Mononuclear cell (primary cell): Measurements from ENCODE around the gene TMOD2. TPM values are rescaled to one million over a fixed set of nuclear protein-coding genes. Genes with fewer than 3 reads are reported as not detected.

ENCODE experiments used
- H3K27me3 ChIP-seq: 2 replicates; pipeline ENCODE4 v1.6.0; 2011; ENCODE audit warnings: low read length, control low read depth; ENCODE audit not compliant: insufficient read depth
- H3K4me1 ChIP-seq: 2 replicates; pipeline ENCODE4 v1.5.1; 2011; ENCODE audit warnings: mild to moderate bottlenecking, low read length, control low read depth; ENCODE audit not compliant: insufficient read depth
- H3K4me3 ChIP-seq: 2 replicates; pipeline ENCODE4 v1.5.1; 2011; ENCODE audit warnings: mild to moderate bottlenecking, low read length, moderate library complexity
- H3K9me3 ChIP-seq: 2 replicates; pipeline ENCODE4 v1.5.1; 2011; ENCODE audit warnings: low read depth, mild to moderate bottlenecking, control low read depth, low read length
- total RNA-seq: library from RNA; depleted of rRNA; stranded (reverse); fragments of >200 nt; gene quantifications from one replicate; pipeline ENCODE4 v1.2.3, GENCODE V29; 2012

The TMOD2 gene
- total RNA-seq, 1 donor, result 5.9 TPM

DNA sequence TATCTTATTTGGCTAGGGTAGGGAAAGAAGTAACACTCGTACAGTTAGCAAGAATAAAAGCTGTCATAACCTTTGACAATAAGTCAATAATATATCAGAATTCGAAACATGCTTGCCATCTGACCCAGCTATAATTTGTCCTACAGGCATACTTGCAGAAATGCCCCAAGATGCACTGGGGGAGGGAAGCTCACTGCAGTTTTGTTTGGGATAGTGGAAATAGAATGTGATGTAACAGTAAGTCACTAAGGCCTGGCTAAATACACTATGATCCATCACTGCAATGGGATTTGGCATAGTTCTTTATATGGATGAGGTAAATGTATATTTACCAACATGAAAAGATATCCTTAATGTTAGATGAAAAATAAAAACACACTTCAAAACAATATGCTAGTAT is 52.6 kb downstream of the TMOD2 start:
- H3K27me3 ChIP-seq, result no peaks in the 10 kb centered on the region
- H3K4me3 ChIP-seq, result no peak overlapping the region
- no peaks in the 10 kb centered on the region for H3K9me3 ChIP-seq
- no peaks in the 10 kb centered on the region for H3K4me1 ChIP-seq

DNA sequence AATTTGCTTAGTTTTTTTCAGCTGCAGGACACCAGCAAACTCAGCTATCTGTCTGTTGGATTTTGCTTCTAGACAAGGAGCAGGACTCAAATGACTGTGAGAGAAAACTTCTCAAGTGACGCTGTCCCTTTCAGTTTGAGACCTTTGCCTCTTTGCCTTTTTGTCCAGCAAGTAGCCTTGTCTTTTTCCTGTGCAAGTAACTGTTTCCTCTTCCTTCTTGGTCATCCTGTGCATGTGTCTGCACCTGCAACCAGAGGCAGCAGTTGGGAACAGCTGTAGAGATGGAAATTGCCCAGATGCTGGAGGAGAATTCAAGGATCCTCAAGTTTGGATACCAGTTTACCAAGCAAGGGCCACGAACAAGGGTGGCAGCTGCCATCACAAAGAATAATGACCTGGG is 54.7 kb downstream of the TMOD2 start:
- H3K27me3 ChIP-seq, result no peaks in the 10 kb centered on the region
- H3K4me1 ChIP-seq, result no peaks in the 10 kb centered on the region
- no peak overlapping the region for H3K4me3 ChIP-seq
- no peaks in the 10 kb centered on the region for H3K9me3 ChIP-seq

DNA sequence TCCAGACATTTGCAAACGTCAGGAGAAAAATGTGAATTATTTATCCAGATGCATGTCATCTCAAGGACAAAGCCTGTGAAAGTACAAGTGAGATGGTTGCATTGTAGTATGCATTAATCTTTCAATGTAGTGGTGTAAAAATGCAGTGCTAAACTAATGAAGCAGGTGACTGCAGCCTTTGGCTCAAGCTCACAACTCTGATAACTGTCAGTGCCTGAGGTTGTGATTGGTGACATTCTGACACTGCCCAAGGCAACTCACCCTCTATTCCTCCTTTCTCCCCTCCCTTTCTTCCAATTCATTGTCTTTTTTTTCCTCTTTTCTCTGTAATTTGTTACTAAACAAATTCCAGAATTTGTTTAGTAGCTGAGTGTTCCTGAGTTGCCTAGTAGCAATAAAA is 58.1 kb downstream of the TMOD2 start:
- Histone ChIP-seq H3K4me1 (no peaks in the 10 kb centered on the region), H3K27me3 (no peaks in the 10 kb centered on the region), H3K9me3 (no peaks in the 10 kb centered on the region), H3K4me3 (no peak overlapping the region)

DNA sequence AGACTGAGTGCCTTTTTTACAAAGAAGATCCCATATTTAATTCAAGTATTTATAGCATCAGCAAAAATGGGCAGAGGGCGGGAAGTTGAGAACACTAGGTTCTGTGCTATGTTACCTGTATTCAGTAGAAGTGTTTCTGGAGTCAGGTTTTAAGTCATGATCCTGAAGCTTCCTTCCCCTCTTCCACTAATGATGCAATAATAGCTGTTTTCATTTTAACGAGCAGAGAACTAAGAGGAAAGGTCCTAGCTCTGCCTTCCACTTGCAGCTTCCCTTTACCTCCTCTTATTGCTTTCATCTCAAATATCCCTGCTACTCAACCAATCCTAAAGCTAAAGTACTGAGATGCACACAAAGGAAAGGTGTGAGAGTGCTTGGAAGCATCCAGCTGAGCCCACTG is 61.2 kb downstream of the TMOD2 start:
- no peaks in the 10 kb centered on the region for H3K4me1 ChIP-seq
- no peaks in the 10 kb centered on the region for H3K9me3 ChIP-seq
- no peaks in the 10 kb centered on the region for H3K27me3 ChIP-seq
- no peak overlapping the region for H3K4me3 ChIP-seq

DNA sequence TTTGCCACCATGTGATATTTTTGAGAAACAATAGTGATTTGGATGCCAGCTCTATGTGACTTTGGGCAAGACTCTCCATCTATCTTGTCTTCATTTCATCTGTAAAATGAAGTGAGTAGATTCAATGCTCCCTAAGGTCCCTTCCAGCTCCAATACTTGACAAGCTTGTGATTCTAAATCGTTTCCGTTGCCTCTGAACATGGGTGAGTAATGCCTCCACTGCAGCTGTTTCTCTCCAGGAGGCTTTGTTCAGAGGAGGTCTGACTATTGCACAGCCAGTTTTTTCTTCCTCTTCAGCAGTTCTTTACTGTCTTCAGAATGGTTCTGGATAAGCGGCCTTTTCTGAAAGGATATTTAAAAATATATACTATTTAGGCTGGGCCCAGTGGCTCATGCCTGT is 63.2 kb downstream of the TMOD2 start:
- Histone ChIP-seq H3K4me3 (no peak overlapping the region), H3K27me3 (no peaks in the 10 kb centered on the region), H3K9me3 (no peaks in the 10 kb centered on the region), H3K4me1 (no peaks in the 10 kb centered on the region)

DNA sequence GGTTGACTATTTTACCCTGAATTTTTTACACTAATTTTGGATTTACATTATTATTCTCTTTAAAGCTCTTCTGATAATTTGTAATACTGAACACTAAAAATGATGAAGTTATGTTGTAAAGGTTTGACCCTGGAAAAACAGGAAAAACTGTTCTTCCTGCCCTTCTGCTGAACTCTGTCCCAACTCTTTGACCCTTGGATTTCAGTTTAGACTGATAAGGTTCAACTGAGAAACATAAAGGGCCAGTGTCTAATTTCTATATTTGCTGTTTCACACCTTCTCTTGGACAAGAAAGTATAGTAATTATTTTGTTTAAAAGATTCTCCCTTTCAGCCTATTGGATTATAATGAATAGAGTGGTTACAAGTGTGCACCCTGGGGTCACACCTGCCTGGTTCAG is 65.2 kb downstream of the TMOD2 start:
- Histone ChIP-seq H3K4me3 (no peak overlapping the region), H3K27me3 (no peaks in the 10 kb centered on the region), H3K4me1 (no peaks in the 10 kb centered on the region), H3K9me3 (peaks cover 14% of the 10 kb centered on the region)

DNA sequence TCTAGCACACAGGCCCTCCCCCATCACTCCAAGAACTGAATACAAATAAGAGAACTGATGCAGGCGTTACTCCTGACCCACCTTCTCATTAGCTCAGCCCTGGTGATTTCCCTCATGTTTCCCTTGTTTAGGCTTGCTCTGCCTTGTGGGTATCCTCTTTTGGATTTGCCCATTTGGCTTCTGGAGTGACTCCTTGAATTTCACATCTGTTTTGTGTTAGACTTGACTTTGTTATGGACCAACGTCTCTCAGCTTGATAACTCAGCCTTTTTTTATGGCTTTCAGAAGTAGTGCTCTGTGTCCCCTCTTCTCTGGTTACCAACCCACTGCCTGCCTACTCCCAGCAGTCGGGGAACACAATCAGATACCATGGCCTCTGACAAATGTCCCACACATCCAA is 66.8 kb downstream of the TMOD2 start:
- H3K4me3 ChIP-seq, result no peak overlapping the region
- H3K9me3 ChIP-seq, result peaks cover 16% of the 10 kb centered on the region
- no peaks in the 10 kb centered on the region for H3K27me3 ChIP-seq
- no peaks in the 10 kb centered on the region for H3K4me1 ChIP-seq

DNA sequence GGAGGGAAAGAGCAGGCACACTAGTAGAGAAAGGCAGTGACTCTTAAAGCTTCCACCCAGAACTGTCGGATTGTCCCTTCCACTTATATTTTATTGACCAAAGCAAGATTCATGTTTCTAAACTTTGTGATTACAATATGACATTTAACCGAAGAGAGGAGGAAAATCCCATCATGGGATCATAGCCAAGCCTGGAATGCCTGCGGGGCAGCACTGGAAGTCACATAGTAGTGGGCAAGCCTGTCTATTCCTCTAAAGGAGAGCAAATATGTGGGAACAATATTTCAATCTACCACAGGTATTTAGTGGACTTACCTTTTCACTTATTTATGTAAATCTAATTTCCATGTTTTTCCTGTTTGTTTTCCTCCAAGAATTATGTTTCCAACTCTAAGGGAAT is 74.3 kb downstream of the TMOD2 start:
- no peaks in the 10 kb centered on the region for H3K27me3 ChIP-seq
- H3K4me1 ChIP-seq, result peaks cover 8% of the 10 kb centered on the region
- H3K4me3 ChIP-seq, result no peak overlapping the region
- peaks cover 11% of the 10 kb centered on the region for H3K9me3 ChIP-seq

DNA sequence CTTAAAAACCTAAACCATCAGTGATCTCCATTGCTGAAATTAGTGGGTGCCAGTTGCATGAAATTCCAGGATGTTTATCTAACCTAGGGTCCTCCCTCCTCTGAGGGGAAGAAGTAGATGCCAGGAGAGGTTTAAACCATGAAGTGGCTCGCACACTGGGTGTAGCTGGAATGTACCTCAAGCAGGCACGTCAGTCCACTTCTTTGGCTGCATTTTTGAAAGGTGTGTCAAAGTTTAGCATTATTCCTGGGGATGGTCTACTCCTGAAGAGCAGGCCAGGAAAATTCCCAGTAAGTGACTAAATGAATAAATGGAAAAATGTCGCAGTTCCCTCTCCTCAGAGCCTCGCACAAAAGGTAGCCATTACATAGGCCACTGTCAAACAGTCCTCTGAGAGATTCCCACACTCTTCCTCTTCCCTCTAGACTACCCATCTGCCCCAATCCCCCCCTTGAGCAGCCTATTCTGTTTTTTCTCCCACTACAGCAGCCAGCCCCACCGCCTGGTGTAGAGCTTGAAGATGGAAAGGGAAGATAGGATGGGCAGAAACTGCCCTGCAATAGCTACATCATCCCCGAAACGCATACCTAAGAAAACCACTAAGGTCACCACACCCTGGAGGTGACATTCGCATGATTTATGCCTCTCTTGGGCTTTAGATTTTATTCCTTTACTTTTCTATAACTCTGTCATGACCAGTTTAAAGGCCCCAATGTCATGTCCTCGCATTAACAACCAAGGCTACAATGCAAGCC is 77.4 kb downstream of the TMOD2 start:
- peaks cover 26% of the 10 kb centered on the region for H3K4me1 ChIP-seq
- no peak overlapping the region for H3K4me3 ChIP-seq
- H3K9me3 ChIP-seq, result no peaks in the 10 kb centered on the region
- no peaks in the 10 kb centered on the region for H3K27me3 ChIP-seq

DNA sequence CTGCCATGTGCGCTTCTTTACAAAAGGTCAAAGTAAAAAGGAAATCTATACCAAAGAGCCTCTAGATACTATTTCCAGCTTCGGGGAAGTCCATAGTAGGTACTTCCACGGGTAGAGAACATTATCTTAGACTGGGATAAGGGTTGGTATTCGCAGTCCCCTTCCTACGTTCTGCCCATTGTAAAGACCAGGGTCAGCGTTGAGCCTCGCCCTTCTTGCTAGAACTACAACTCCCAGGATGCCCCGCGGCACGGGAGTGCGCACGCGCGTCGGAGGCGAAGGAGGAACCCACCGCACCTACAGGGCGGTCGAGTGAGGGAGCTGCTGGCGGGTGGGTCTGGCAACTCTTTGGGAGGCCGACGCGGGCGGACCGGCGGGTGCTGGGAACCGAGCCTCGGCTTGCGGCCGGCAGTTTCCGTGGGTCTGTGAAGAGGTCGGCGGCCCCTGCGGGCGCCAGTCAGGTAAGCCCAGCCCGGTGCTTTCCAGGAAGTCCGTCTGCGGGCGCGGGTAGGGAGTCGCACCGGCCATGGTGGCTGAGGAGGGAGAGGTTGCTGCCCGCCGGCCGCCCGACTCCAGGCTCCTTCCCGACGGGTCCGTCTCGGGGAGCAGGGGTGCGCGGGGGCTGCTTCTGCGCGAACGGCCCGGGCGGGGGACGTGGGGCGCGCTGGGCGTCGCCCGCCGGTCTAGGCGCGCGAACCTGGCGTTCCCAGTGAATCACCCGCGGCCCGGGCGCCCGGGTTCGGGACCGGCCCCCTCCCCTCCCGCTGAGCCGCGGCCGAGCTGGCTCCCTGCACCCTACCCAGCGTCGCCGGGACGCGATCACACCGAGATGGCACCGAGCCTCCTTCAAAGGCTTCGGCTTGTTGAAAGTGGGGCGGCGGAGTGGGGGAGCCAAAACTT is 78.2 kb downstream of the TMOD2 start, which contains the start of gene TMOD3:
TMOD3 (plus strand) TSS at position 278 of the 900 bp plus-strand sequence. CDS start 33,232 bp downstream, outside the sequence.
- peak within 1 kb of the TSS; percentile 85 for H3K4me3 ChIP-seq
- no peaks in the 10 kb centered on the region for H3K9me3 ChIP-seq

DNA sequence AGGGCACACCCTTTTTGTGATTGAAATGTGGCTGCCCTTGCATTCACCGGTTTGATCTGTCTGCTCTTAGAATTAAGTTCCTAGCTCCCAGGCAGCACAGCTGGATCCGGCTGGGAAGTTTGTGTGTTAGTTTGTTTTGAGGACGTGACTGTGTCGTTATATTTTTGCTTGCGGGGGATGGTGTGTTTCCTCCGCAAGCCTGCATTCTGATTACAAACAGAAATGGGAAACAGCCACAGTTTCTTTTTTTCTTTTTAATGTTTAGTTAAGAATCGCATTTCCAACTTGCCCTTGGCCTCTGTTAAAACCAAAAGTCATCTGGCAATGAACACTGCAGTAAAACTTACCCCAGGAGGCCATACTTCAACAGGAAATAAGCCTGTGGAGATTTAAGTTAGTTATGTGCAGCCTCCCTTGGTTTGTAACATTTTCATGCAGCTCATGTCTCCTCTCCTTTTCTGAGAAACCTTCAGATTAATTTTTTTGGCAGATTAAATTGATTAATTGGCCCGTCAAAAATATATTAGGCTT is 78.9 kb downstream of the TMOD2 start:
- peaks cover 32% of the 10 kb centered on the region for H3K4me1 ChIP-seq
- no peaks in the 10 kb centered on the region for H3K9me3 ChIP-seq
- no peaks in the 10 kb centered on the region for H3K27me3 ChIP-seq
- peak overlapping the region; percentile 85 for H3K4me3 ChIP-seq

More for the DNA sequence above, 78.2 kb downstream of the TMOD2 start, which contains the start of gene TMOD3:
- Histone ChIP-seq H3K27me3 (no peaks in the 10 kb centered on the region), H3K4me1 (peaks cover 29% of the 10 kb centered on the region)

DNA sequence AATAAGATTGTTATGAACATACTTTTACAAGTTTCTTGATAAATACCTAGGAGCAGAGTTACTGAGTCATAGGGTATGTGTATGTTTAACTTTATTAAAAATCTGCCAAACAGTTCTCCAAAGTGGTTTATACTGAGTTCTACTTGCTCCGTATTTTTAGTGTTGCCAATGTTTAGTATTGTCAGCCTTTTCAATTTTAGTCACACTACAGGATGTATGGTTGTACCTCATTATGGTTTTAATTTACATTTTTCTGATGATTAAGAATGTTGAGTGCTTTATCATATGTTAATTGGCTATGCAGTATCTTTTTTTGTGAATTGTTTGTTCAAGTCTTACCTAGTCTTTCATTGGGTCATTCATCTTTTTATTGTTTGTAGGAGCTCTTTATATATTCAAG is 82.4 kb downstream of the TMOD2 start:
- peaks cover 50% of the 10 kb centered on the region for H3K4me1 ChIP-seq
- no peak overlapping the region for H3K4me3 ChIP-seq
- no peaks in the 10 kb centered on the region for H3K27me3 ChIP-seq
- H3K9me3 ChIP-seq, result no peaks in the 10 kb centered on the region

DNA sequence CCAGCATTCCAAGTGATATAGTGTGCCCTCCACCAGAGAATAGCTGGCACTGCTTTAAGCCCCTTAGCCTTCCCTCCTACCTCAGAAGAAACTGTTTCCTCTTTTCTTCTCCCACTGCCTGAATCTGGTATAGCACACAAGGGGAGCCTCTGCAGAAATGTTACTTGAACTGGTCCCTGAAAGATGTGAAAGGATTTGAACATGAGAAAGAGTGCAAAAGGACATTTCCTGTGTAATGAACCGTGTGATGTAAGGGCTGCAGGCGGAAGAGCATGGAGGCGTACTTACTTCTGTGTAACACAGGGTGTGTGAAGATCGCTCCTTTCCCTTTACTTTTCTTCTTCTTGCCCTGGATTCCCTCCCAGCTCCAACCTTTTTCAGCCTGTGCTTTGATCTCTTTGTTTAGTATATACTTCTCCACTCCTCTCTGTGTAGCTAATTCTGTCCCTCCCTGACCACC is 86.4 kb downstream of the TMOD2 start:
- Histone ChIP-seq H3K4me1 (peaks cover 49% of the 10 kb centered on the region), H3K9me3 (no peaks in the 10 kb centered on the region), H3K27me3 (no peaks in the 10 kb centered on the region), H3K4me3 (no peak overlapping the region)

DNA sequence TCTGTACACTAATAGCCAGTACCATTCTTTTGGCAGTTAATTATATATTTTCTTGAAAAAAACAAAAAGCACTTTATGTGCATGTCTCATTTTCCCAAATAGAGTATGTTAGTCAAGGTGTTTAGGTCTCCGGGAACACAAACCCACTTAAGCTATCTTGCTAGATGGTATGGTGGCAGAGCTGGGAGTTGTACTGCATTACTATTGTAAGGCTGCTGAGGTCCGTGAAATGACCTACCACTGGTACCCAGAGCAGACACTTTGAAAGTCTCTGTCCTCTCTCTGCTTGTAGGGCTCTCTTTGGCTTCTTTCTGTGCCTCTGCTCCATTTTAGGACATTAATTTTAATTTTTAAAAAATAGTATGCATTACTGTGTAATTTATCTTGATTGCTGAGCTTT is 86.9 kb downstream of the TMOD2 start:
- Histone ChIP-seq H3K4me3 (no peak overlapping the region), H3K9me3 (no peaks in the 10 kb centered on the region), H3K4me1 (peaks cover 54% of the 10 kb centered on the region), H3K27me3 (no peaks in the 10 kb centered on the region)

DNA sequence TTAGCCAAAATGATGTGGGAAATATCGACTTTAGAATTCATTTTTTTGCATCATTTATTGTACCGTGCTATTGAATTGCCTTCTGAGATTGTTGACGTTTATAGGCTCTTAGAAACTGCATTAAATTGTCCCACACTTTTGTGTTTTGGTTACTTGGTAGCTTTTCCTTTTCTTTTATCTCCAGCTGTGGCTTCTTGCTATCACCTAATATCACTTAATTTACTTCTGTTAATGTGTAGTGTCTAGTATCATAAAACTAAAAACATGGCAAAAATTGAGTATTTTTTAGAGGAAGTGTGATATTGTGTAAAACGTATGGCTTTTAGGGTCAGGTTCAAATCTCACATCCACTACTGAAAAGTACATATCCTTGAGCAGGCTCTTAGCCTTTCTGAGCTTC is 89.3 kb downstream of the TMOD2 start:
- Histone ChIP-seq H3K27me3 (no peaks in the 10 kb centered on the region), H3K4me1 (peaks cover 65% of the 10 kb centered on the region), H3K4me3 (no peak overlapping the region)

More for the DNA sequence above, 89.3 kb downstream of the TMOD2 start:
- H3K9me3 ChIP-seq, result no peaks in the 10 kb centered on the region
